Activated CD4-positive, alpha-beta T cell treated with anti-CD3 and anti-CD28 coated beads for 36 hours (primary cell): ENCODE data around the gene KCNJ5. TPM values are rescaled to one million over a fixed set of nuclear protein-coding genes. Genes with fewer than 3 reads are reported as not detected.

Source experiments
- ATAC-seq: fragments of 200-7000 bp; cut with Tn5 transposase; one replicate; pipeline ENCODE4 v1.10.0; 2021; ENCODE audit warnings: mild to moderate bottlenecking, moderate library complexity
- CTCF ChIA-PET: fragments of 350-600 bp; sonication (Branson Sonifier 250); formaldehyde crosslinking; loops from one replicate; lab custom pipeline; 2021; ENCODE audit warnings: antibody characterized with exemption; lab: Charles Lee
- POLR2A ChIA-PET: fragments of 350-600 bp; sonication (Branson Sonifier 250); formaldehyde crosslinking; loops from one replicate; lab custom pipeline; 2021; ENCODE audit warnings: antibody characterized with exemption, inconsistent platforms; lab: Charles Lee
- DNase-seq: peaks from one replicate; pipeline ENCODE4 v3.0.0-alpha.2; 2020
- H3K27ac Mint-ChIP-seq: one replicate; pipeline ENCODE4 v1.8.0; 2021; ENCODE audit warnings: mixed read lengths
- H3K27me3 Mint-ChIP-seq: one replicate; pipeline ENCODE4 v1.8.0; 2021; ENCODE audit warnings: mixed read lengths
- H3K36me3 Mint-ChIP-seq: one replicate; pipeline ENCODE4 v1.8.0; 2021; ENCODE audit warnings: low read depth, mixed read lengths
- H3K4me1 Mint-ChIP-seq: one replicate; pipeline ENCODE4 v1.8.0; 2021; ENCODE audit warnings: mixed read lengths
- H3K4me3 Mint-ChIP-seq: one replicate; pipeline ENCODE4 v1.8.0; 2021; ENCODE audit warnings: mild to moderate bottlenecking, moderate library complexity, mixed read lengths
- H3K9me3 Mint-ChIP-seq: one replicate; pipeline ENCODE4 v1.8.0; 2021; ENCODE audit warnings: low read depth, mixed read lengths
- intact Hi-C, 2 experiments: fragments of 100-400 bp; cut with DNase I in 1 of 2; cut with micrococcal nuclease in 1 of 2; formaldehyde crosslinking; loops; one replicate each; pipeline versions ENCODE4 v1.14.2 to v1.15.1; 2022 to 2024; cut with DNase I, micrococcal nuclease
- total RNA-seq, 2 experiments: library from RNA; stranded (reverse); gene quantifications; one replicate each; pipeline ENCODE4 v1.2.3, GENCODE V29; 2021

KCNJ5 gene
- total RNA-seq, 2 experiments from 2014 or later = not detected

DNA sequence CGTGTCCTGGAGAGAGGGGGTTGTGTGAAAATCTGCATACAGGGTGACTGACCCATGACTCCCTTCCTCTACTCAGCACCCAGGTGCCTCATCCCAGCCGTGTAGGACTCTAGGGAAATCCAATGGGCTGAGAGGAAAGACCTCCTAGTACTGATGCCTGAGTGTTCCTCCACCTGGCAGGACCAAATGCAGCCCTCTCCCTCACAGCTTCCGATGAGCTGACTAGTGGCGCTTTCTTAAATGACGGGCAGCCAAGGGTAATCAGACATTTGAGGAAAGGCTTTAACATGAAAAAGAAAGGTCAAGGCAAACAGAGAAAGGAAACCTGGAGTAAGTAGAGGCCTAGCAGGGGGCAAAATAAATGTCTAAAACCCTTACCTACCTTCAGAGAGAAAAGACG, 19.1 kb upstream of the KCNJ5 start:
- DNase-seq = no peak
- H3K4me1 Mint-ChIP-seq = no peaks in the 10 kb centered on the region
- H3K9me3 Mint-ChIP-seq = no peaks in the 10 kb centered on the region
- POLR2A ChIA-PET = no interaction called here
- intact Hi-C loops = no loop called here
- H3K4me3 Mint-ChIP-seq = no peak overlapping the region
- CTCF ChIA-PET = interaction anchor here (1.1 kb wide), 1 partner anchor 13 kb away, joined by 3 read pairs; no protein-coding TSS in a partner anchor
- ATAC-seq = no peak
- H3K27ac Mint-ChIP-seq = no peak overlapping the region
- H3K36me3 Mint-ChIP-seq = no peaks in the 10 kb centered on the region
- no peaks in the 10 kb centered on the region for H3K27me3 Mint-ChIP-seq

DNA sequence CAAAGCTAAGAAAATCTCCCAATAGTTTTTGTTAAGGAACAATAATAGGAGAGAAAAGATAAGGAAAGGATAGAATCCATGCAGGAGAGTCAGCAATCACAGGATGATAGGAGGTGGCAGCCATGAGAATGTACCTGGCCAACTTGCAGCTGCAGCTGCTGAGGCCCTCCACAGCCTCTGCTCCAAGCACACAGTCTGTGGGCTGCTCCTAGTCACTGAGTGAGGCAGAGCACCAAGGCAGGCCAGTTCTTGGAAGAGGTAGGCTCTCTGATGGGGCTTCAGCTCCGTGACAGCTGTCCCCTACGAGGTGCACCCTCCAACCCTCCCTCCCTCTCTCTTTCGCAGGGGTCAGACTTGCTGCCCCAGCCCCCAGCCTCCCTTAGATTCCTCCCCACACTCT, 18.6 kb upstream of the KCNJ5 start:
- DNase-seq (no peak), ATAC-seq (no peak)
- CTCF ChIA-PET = interaction anchor here (1.1 kb wide), 1 partner anchor 13 kb away, joined by 3 read pairs; no protein-coding TSS in a partner anchor
- intact Hi-C loops = no loop called here
- POLR2A ChIA-PET = no interaction called here
- Mint-ChIP-seq H3K9me3 (no peaks in the 10 kb centered on the region), H3K4me3 (no peak overlapping the region), H3K36me3 (no peaks in the 10 kb centered on the region), H3K27ac (no peak overlapping the region), H3K4me1 (no peaks in the 10 kb centered on the region), H3K27me3 (no peaks in the 10 kb centered on the region)

DNA sequence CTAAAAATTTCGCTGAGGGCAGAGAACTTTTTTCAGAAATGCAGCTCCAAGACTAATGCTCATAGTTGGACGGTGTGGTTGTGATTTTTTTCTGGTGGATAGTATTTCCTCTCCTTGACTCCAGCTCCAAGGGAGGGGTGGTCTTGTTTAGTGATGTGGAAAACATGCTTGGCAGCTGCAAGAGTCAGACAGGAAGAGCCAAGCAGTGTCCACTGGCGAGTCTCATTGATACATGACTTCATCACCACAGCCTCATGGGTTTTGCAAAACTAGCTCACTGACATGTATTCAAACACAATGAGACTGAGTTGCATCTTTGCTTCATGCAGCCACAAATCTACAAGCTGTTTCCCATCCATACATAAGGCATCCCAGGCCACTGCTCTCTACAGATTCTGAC, 16.7 kb upstream of the KCNJ5 start:
- H3K27ac Mint-ChIP-seq = no peak overlapping the region
- H3K9me3 Mint-ChIP-seq = no peaks in the 10 kb centered on the region
- ChIA-PET CTCF (interaction anchor here (1.0 to 2.5 kb wide), 4 partner anchors 11 to 420 kb away, joined by 3 to 19 read pairs (median 6); no protein-coding TSS in a partner anchor), POLR2A (no interaction called here)
- H3K4me3 Mint-ChIP-seq = no peak overlapping the region
- DNase-seq = no peak
- intact Hi-C loops = no loop called here
- ATAC-seq = no peak
- H3K36me3 Mint-ChIP-seq = no peaks in the 10 kb centered on the region
- H3K4me1 Mint-ChIP-seq = no peaks in the 10 kb centered on the region
- no peaks in the 10 kb centered on the region for H3K27me3 Mint-ChIP-seq

DNA sequence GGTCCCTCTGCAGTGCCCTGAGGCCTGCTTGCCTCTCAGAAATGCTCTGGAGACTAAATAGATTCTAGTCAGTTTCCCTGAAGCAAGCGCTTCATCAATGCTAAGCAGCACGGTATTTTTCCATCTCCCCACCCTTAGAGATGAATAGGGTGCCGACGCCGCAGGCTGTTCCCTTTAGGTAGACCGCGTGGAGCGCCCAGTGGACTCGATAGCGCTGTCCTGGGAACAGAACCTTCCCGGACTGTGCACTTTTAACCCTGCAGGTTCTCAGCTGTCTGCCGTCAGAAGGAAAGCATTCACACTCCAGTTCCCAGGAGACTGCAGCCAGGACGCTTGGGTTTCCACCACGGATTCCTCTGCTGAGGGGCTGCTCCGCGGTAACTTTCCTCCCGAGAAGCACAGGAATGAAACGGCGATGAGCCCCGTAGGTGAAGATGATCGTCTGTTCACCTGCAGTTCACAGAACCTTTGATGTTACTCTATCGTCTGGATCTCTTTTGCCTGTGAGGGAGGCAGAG, 15.0 kb upstream of the KCNJ5 start:
- ChIA-PET CTCF (interaction anchor here (2.5 kb wide), 1 partner anchor 9 kb away, joined by 19 read pairs; no protein-coding TSS in a partner anchor), POLR2A (no interaction called here)
- no peaks in the 10 kb centered on the region for H3K9me3 Mint-ChIP-seq
- H3K27me3 Mint-ChIP-seq = peaks cover under 1% of the 10 kb centered on the region
- no peak overlapping the region for H3K4me3 Mint-ChIP-seq
- ATAC-seq (no peak), DNase-seq (no peak)
- H3K36me3 Mint-ChIP-seq = no peaks in the 10 kb centered on the region
- no peaks in the 10 kb centered on the region for H3K4me1 Mint-ChIP-seq
- intact Hi-C loops = no loop called here
- no peak overlapping the region for H3K27ac Mint-ChIP-seq

DNA sequence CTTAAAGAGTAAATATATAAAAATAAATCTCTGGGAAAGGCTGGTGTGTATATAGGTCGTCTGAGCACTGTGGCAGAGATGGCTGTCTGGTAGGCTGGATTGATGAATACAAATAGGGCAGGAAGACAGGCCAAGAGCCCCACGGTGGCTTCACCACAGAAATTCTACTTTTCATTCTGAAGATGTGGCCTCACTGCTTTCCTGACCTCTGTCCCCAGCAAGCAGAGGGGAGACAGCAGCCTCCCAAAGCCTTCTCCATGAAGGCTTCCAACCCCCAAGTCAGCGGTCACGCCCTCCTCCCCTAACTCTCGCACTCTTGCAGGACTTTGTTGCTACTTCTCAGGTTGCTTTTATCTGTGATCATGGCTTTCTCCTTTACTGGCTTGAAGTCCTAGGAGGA, 13.4 kb upstream of the KCNJ5 start:
- intact Hi-C loops = no loop called here
- ATAC-seq (no peak), DNase-seq (no peak)
- CTCF ChIA-PET = no interaction called here
- Mint-ChIP-seq H3K9me3 (no peaks in the 10 kb centered on the region), H3K36me3 (no peaks in the 10 kb centered on the region), H3K4me1 (no peaks in the 10 kb centered on the region), H3K27ac (no peak overlapping the region), H3K4me3 (no peak overlapping the region), H3K27me3 (peaks cover 9% of the 10 kb centered on the region)
- POLR2A ChIA-PET = no interaction called here

DNA sequence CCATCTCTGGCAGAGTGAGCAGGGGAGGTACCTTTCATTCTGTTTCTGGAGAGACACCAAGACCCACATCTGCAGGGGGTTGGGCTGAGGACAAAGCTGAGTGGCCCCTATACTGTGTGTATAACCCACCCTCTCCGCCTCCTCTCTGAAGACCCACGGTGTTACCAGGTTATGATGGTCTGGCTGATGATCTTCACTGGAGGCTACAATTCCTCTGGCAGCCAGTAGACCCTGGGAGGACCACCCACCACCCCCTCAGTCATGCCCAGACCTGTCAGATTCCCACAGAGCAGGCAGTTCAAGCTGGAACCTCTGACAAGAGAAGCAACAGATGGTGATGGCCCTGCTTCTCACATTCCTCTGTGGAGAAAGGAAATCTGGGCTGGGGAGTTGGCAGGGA, 12.7 kb upstream of the KCNJ5 start:
- Mint-ChIP-seq H3K27me3 (peaks cover 16% of the 10 kb centered on the region), H3K9me3 (no peaks in the 10 kb centered on the region), H3K4me1 (no peaks in the 10 kb centered on the region), H3K27ac (no peak overlapping the region), H3K36me3 (no peaks in the 10 kb centered on the region), H3K4me3 (no peak overlapping the region)
- no peak for ATAC-seq
- intact Hi-C loops = no loop called here
- no peak for DNase-seq
- ChIA-PET POLR2A (no interaction called here), CTCF (interaction anchor here (0.6 kb wide), 1 partner anchor 21 kb away, joined by 3 read pairs; no protein-coding TSS in a partner anchor)

DNA sequence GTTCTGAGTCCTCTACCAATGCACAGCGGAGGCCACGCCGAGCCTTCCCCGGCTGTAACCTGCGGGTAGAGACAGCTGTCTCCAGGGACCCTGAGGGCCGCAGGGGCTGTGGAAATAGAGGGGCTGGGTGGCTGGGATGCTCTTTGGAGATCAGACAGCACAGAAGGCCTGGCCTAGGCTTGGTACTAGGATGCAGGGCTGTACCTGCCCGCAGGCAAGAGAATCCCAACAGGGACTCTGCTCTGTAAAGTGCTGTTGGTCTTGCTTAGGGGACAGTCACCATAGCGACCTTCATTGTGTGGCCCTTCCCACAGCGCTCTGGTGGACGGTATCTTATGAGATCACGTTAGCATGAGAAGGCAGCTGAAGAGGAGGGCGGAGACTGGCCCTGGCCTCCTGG, 11.3 kb upstream of the KCNJ5 start:
- ChIA-PET POLR2A (no interaction called here), CTCF (interaction anchor here (0.6 to 2.9 kb wide), 2 partner anchors 77 to 546 kb away, joined by 3 to 21 read pairs; no protein-coding TSS in a partner anchor)
- ATAC-seq (no peak), DNase-seq (no peak)
- H3K36me3 Mint-ChIP-seq = no peaks in the 10 kb centered on the region
- H3K4me3 Mint-ChIP-seq = no peak overlapping the region
- no peaks in the 10 kb centered on the region for H3K9me3 Mint-ChIP-seq
- intact Hi-C loops = loop anchor here in 1 of 2 experiments (5.0 kb wide), 1 partner anchor 872 kb away; no protein-coding TSS in a partner anchor
- peaks cover 23% of the 10 kb centered on the region for H3K27me3 Mint-ChIP-seq
- H3K4me1 Mint-ChIP-seq = no peaks in the 10 kb centered on the region
- H3K27ac Mint-ChIP-seq = no peak overlapping the region

DNA sequence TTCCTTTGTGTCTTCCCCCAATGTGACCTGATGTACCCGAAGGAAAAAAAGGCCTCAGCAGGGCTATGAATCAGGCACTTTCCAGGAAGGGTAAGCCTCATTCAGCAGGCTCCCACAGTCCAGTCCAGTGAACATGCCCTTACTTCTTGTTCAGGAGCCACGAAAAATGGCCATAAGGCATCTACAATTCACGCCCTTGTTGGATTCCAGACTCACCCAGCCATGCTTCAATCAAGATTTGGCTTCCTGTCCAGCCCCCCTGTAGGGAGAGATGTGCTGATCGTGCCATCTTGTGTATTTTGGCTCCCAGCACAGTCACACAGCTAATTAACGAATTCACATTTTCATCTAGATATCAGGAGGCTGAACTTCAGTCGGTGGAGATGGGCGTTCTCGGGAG, 9.9 kb upstream of the KCNJ5 start:
- no peaks in the 10 kb centered on the region for H3K36me3 Mint-ChIP-seq
- POLR2A ChIA-PET = no interaction called here

DNA sequence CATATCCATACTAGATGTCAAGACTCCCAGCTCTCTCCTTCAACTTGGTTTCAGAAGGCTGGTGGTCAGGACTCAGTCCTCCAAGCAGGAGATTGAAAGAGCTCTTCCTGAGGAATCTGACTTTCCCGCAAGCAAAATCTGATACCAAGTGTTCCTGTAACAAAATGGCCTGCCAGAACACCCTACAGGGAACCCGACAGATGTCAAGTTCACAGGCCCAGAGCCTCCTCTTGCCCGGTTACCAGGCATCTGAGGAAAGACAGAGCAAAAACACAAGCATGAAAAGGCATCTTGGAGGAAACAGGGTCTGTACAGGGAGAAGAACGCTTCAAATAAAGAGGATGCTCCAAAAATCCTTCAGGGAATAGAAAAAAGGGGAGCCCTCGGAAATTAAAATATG, 8.7 kb upstream of the KCNJ5 start:
- no peaks in the 10 kb centered on the region for H3K9me3 Mint-ChIP-seq
- intact Hi-C loops = loop anchor here in 1 of 2 experiments (5.0 kb wide), 1 partner anchor 870 kb away; no protein-coding TSS in a partner anchor
- no peak overlapping the region for H3K4me3 Mint-ChIP-seq
- POLR2A ChIA-PET = no interaction called here
- CTCF ChIA-PET = interaction anchor here (0.9 to 2.9 kb wide), 6 partner anchors 10 to 74 kb away, joined by 3 to 21 read pairs (median 6); no protein-coding TSS in a partner anchor
- peaks cover 36% of the 10 kb centered on the region for H3K27me3 Mint-ChIP-seq
- no peaks in the 10 kb centered on the region for H3K36me3 Mint-ChIP-seq
- no peak for ATAC-seq
- DNase-seq = no peak
- H3K27ac Mint-ChIP-seq = no peak overlapping the region
- no peaks in the 10 kb centered on the region for H3K4me1 Mint-ChIP-seq

More for the DNA sequence above, 9.9 kb upstream of the KCNJ5 start:
- CTCF ChIA-PET = interaction anchor here (0.7 to 2.9 kb wide), 6 partner anchors 8 to 76 kb away, joined by 3 to 21 read pairs (median 6); no protein-coding TSS in a partner anchor
- peaks cover 29% of the 10 kb centered on the region for H3K27me3 Mint-ChIP-seq
- no peak overlapping the region for H3K27ac Mint-ChIP-seq
- no peak for DNase-seq
- H3K4me3 Mint-ChIP-seq = no peak overlapping the region
- intact Hi-C loops = loop anchor here in 1 of 2 experiments (5.0 kb wide), 1 partner anchor 871 kb away; no protein-coding TSS in a partner anchor
- no peak for ATAC-seq
- no peaks in the 10 kb centered on the region for H3K4me1 Mint-ChIP-seq
- no peaks in the 10 kb centered on the region for H3K9me3 Mint-ChIP-seq

DNA sequence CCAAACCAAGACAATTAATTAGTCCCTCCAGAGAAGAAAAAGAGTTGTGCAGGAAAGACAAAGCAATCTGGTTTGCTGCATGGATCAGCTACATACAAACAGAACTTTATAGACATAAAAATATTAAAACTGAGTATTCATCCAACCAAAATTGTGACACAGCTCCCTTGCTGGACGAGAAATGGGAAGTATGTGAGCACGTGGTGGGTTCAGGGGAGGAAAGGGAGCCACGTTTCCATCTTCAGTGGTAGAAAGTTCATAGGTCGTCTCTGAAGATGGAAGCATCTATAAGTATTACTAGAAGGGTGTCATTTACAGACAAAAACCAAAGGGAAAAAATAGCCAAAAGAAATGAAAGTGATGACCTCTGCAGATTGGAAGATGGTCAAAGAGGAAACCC, 7.1 kb upstream of the KCNJ5 start:
- no peaks in the 10 kb centered on the region for H3K9me3 Mint-ChIP-seq
- no peaks in the 10 kb centered on the region for H3K36me3 Mint-ChIP-seq
- ChIA-PET POLR2A (no interaction called here), CTCF (interaction anchor here (0.6 to 6.5 kb wide), 18 partner anchors 8 to 727 kb away, joined by 3 to 162 read pairs (median 4); no protein-coding TSS in a partner anchor)
- no peaks in the 10 kb centered on the region for H3K4me1 Mint-ChIP-seq
- H3K27ac Mint-ChIP-seq = no peak overlapping the region
- intact Hi-C loops = loop anchor here (1.0 to 5.0 kb wide), 6 partner anchors 21 to 868 kb away; no protein-coding TSS in a partner anchor
- no peak overlapping the region for H3K4me3 Mint-ChIP-seq
- peaks cover 47% of the 10 kb centered on the region for H3K27me3 Mint-ChIP-seq
- no peak for DNase-seq
- ATAC-seq = no peak

DNA sequence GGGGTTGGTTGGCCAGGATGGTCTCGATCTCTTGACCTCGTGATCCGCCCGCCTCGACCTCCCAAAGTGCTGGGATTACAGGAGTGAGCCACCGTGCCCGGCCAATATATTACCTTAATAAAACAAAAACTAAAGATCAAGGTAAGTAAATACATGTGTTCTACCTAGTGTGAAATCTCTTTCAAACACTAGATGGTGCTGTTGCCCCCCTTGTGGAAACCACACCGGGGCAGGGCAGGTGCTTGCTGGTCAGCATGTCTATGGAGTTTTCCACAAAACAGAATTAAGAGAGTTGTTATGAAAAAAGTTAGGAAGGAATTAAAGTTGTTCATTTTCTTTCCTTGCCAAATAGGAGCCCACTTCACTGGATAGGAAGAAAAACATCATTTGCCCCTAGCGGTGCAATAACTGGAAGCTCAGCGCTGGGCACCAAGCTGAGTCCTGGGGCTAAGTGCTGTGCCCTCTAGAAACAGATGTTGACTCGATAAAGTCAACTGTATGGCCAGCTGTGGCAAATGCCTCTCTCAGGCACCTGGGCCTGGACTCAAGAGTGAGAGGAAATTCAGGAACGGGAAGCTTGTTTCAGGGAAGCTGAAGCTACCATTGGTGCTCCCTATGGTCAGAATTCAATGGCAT, 6.3 kb upstream of the KCNJ5 start:
- ATAC-seq (peak; percentile 92), DNase-seq (peak; percentile 74)
- Mint-ChIP-seq H3K4me1 (no peaks in the 10 kb centered on the region), H3K4me3 (no peak overlapping the region), H3K27ac (no peak overlapping the region), H3K36me3 (no peaks in the 10 kb centered on the region), H3K9me3 (no peaks in the 10 kb centered on the region), H3K27me3 (peaks cover 54% of the 10 kb centered on the region)
- intact Hi-C loops = loop anchor here (1.0 to 5.0 kb wide), 7 partner anchors 20 to 867 kb away; no protein-coding TSS in a partner anchor
- ChIA-PET POLR2A (interaction anchor here (0.5 kb wide), 1 partner anchor 485 kb away, joined by 4 read pairs; no protein-coding TSS in a partner anchor), CTCF (interaction anchor here (0.5 to 6.5 kb wide), 42 partner anchors 8 to 1090 kb away, joined by 3 to 162 read pairs (median 4); no protein-coding TSS in a partner anchor)
